ENCODE results near the gene ABAT.
"Not testable (repeated sequence)": the region's sequence is repeated elsewhere in the genome, so short reads cannot be mapped to it uniquely, and the experiment has no call there.

- TF ChIP-seq, protein P1, sequence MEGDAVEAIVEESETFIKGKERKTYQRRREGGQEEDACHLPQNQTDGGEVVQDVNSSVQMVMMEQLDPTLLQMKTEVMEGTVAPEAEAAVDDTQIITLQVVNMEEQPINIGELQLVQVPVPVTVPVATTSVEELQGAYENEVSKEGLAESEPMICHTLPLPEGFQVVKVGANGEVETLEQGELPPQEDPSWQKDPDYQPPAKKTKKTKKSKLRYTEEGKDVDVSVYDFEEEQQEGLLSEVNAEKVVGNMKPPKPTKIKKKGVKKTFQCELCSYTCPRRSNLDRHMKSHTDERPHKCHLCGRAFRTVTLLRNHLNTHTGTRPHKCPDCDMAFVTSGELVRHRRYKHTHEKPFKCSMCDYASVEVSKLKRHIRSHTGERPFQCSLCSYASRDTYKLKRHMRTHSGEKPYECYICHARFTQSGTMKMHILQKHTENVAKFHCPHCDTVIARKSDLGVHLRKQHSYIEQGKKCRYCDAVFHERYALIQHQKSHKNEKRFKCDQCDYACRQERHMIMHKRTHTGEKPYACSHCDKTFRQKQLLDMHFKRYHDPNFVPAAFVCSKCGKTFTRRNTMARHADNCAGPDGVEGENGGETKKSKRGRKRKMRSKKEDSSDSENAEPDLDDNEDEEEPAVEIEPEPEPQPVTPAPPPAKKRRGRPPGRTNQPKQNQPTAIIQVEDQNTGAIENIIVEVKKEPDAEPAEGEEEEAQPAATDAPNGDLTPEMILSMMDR (IDR thresholded peaks at IDR 0.05; ENCODE audit: low read length): not testable (repeated sequence)
- not testable (repeated sequence) for TF ChIP-seq EZH2 (IDR thresholded peaks at IDR 0.05; ENCODE audit: borderline replicate concordance, low read length)
These were observed 129.3 kb downstream of the ABAT start for GRCh38 chr16:8803733-8804132.

Measured in OCI-LY1 (cell line).